ENCODE measurements around the gene PLEKHA3.

DNA sequence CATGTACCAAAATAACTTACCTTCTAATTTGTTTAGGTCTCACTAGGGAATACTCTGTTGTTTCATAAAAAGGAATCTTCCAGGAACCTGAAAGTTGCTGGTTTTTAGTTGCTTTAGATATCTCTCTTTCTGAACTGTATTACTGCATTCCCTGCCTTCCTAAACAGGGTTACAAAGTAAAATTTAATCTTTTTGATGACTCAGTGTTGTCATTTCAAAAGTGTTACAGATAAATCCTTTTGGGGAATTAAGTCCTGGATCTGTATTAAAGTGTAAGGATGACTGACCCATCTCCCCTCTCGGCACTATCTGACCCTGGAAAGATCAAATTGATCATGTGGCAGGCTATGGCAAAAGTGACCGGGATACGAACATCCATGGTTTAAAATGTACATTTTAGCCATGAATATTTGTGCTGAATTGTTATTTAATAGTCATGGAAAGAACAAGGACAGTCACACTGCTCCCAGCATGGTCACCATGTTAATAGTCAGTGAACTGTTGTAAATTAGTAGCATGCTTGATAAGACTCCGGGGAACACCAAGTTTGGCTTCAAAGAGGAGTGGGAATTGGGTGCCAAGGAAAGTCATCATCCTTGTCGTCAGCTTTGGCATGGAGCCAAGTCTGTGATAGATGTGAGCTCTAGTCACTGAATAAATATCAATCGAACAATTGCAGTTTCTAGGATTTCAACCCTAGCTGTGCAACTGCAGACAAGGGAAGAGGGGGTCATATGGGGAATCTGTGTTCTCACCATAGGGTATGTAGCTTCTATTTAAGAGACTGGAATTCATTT lies 4.2 kb downstream of the PLEKHA3 start:
- TF ChIP-seq, protein P1, sequence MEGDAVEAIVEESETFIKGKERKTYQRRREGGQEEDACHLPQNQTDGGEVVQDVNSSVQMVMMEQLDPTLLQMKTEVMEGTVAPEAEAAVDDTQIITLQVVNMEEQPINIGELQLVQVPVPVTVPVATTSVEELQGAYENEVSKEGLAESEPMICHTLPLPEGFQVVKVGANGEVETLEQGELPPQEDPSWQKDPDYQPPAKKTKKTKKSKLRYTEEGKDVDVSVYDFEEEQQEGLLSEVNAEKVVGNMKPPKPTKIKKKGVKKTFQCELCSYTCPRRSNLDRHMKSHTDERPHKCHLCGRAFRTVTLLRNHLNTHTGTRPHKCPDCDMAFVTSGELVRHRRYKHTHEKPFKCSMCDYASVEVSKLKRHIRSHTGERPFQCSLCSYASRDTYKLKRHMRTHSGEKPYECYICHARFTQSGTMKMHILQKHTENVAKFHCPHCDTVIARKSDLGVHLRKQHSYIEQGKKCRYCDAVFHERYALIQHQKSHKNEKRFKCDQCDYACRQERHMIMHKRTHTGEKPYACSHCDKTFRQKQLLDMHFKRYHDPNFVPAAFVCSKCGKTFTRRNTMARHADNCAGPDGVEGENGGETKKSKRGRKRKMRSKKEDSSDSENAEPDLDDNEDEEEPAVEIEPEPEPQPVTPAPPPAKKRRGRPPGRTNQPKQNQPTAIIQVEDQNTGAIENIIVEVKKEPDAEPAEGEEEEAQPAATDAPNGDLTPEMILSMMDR (conservative IDR thresholded peaks at IDR 0.05; ENCODE audit: low read depth in 2 of 2): no peak
- TF ChIP-seq EZH2phosphoT487 (IDR thresholded peaks at IDR 0.05; ENCODE audit: unreplicated experiment): no peak
- TF ChIP-seq EZH2 (IDR thresholded peaks at IDR 0.05; ENCODE audit: low read depth, unreplicated experiment): no peak
- TF ChIP-seq, protein P2, sequence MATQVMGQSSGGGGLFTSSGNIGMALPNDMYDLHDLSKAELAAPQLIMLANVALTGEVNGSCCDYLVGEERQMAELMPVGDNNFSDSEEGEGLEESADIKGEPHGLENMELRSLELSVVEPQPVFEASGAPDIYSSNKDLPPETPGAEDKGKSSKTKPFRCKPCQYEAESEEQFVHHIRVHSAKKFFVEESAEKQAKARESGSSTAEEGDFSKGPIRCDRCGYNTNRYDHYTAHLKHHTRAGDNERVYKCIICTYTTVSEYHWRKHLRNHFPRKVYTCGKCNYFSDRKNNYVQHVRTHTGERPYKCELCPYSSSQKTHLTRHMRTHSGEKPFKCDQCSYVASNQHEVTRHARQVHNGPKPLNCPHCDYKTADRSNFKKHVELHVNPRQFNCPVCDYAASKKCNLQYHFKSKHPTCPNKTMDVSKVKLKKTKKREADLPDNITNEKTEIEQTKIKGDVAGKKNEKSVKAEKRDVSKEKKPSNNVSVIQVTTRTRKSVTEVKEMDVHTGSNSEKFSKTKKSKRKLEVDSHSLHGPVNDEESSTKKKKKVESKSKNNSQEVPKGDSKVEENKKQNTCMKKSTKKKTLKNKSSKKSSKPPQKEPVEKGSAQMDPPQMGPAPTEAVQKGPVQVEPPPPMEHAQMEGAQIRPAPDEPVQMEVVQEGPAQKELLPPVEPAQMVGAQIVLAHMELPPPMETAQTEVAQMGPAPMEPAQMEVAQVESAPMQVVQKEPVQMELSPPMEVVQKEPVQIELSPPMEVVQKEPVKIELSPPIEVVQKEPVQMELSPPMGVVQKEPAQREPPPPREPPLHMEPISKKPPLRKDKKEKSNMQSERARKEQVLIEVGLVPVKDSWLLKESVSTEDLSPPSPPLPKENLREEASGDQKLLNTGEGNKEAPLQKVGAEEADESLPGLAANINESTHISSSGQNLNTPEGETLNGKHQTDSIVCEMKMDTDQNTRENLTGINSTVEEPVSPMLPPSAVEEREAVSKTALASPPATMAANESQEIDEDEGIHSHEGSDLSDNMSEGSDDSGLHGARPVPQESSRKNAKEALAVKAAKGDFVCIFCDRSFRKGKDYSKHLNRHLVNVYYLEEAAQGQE (IDR thresholded peaks at IDR 0.05; ENCODE audit: unreplicated experiment): no peak
- no peak for TF ChIP-seq POLR2AphosphoS5 (IDR thresholded peaks at IDR 0.05; ENCODE audit: low read depth)
- TF ChIP-seq, protein P3, sequence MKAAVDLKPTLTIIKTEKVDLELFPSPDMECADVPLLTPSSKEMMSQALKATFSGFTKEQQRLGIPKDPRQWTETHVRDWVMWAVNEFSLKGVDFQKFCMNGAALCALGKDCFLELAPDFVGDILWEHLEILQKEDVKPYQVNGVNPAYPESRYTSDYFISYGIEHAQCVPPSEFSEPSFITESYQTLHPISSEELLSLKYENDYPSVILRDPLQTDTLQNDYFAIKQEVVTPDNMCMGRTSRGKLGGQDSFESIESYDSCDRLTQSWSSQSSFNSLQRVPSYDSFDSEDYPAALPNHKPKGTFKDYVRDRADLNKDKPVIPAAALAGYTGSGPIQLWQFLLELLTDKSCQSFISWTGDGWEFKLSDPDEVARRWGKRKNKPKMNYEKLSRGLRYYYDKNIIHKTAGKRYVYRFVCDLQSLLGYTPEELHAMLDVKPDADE (IDR thresholded peaks at IDR 0.05): no peak
- no peak for TF ChIP-seq CREB1 (CRISPR knock-in tag; IDR thresholded peaks at IDR 0.05; ENCODE audit: low read depth)
- no peak for TF ChIP-seq ZNF331 (CRISPR knock-in tag; IDR thresholded peaks at IDR 0.05; ENCODE audit: low read depth)
- TF ChIP-seq STAT1 (IDR thresholded peaks at IDR 0.05; ENCODE audit: unreplicated experiment): no peak
- no peak for TF ChIP-seq JUNB (IDR thresholded peaks at IDR 0.05; ENCODE audit: unreplicated experiment)
- TF ChIP-seq, protein P4, sequence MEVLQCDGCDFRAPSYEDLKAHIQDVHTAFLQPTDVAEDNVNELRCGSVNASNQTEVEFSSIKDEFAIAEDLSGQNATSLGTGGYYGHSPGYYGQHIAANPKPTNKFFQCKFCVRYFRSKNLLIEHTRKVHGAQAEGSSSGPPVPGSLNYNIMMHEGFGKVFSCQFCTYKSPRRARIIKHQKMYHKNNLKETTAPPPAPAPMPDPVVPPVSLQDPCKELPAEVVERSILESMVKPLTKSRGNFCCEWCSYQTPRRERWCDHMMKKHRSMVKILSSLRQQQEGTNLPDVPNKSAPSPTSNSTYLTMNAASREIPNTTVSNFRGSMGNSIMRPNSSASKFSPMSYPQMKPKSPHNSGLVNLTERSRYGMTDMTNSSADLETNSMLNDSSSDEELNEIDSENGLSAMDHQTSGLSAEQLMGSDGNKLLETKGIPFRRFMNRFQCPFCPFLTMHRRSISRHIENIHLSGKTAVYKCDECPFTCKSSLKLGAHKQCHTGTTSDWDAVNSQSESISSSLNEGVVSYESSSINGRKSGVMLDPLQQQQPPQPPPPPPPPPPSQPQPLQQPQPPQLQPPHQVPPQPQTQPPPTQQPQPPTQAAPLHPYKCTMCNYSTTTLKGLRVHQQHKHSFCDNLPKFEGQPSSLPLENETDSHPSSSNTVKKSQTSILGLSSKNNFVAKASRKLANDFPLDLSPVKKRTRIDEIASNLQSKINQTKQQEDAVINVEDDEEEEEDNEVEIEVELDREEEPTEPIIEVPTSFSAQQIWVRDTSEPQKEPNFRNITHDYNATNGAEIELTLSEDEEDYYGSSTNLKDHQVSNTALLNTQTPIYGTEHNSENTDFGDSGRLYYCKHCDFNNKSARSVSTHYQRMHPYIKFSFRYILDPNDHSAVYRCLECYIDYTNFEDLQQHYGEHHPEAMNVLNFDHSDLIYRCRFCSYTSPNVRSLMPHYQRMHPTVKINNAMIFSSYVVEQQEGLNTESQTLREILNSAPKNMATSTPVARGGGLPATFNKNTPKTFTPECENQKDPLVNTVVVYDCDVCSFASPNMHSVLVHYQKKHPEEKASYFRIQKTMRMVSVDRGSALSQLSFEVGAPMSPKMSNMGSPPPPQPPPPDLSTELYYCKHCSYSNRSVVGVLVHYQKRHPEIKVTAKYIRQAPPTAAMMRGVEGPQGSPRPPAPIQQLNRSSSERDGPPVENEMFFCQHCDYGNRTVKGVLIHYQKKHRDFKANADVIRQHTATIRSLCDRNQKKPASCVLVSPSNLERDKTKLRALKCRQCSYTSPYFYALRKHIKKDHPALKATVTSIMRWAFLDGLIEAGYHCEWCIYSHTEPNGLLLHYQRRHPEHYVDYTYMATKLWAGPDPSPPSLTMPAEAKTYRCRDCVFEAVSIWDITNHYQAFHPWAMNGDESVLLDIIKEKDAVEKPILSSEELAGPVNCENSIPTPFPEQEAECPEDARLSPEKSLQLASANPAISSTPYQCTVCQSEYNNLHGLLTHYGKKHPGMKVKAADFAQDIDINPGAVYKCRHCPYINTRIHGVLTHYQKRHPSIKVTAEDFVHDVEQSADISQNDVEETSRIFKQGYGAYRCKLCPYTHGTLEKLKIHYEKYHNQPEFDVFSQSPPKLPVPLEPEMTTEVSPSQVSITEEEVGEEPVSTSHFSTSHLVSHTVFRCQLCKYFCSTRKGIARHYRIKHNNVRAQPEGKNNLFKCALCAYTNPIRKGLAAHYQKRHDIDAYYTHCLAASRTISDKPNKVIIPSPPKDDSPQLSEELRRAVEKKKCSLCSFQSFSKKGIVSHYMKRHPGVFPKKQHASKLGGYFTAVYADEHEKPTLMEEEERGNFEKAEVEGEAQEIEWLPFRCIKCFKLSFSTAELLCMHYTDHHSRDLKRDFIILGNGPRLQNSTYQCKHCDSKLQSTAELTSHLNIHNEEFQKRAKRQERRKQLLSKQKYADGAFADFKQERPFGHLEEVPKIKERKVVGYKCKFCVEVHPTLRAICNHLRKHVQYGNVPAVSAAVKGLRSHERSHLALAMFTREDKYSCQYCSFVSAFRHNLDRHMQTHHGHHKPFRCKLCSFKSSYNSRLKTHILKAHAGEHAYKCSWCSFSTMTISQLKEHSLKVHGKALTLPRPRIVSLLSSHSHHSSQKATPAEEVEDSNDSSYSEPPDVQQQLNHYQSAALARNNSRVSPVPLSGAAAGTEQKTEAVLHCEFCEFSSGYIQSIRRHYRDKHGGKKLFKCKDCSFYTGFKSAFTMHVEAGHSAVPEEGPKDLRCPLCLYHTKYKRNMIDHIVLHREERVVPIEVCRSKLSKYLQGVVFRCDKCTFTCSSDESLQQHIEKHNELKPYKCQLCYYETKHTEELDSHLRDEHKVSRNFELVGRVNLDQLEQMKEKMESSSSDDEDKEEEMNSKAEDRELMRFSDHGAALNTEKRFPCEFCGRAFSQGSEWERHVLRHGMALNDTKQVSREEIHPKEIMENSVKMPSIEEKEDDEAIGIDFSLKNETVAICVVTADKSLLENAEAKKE (CRISPR knock-in tag; IDR thresholded peaks at IDR 0.05): no peak
- no peak for TF ChIP-seq NANOG (IDR thresholded peaks at IDR 0.05; ENCODE audit: borderline replicate concordance)
- TF ChIP-seq ZNF114 (CRISPR knock-in tag; IDR thresholded peaks at IDR 0.05): no peak

Data from GM23338 (cell line).